Mucosa of rectum (tissue), 2 donors: ENCODE data around the gene SIN3A.

Experiments
- H3K27ac ChIP-seq, 2 donors: one replicate each; pipeline ENCODE4 v1.7.0; 2013; ENCODE audit warnings: inconsistent platforms in 2 of 2, low read depth in 2 of 2, low read length in 2 of 2
- H3K27me3 ChIP-seq, 2 donors: one replicate each; pipeline ENCODE4 v1.7.0; 2013; ENCODE audit warnings: low read length in 2 of 2; ENCODE audit not compliant: control insufficient read depth in 2 of 2, insufficient read depth in 2 of 2
- H3K36me3 ChIP-seq, 2 donors: one replicate each; pipeline ENCODE4 v1.7.0; 2013; ENCODE audit warnings: low read length in 2 of 2; ENCODE audit not compliant: control insufficient read depth in 2 of 2, insufficient read depth in 2 of 2
- H3K4me1 ChIP-seq, 2 donors: one replicate each; pipeline ENCODE4 v1.7.0; 2013; ENCODE audit warnings: low read length in 2 of 2, mild to moderate bottlenecking in 1 of 2; ENCODE audit not compliant: control insufficient read depth in 2 of 2, insufficient read depth in 2 of 2
- H3K4me3 ChIP-seq, 2 donors: one replicate each; pipeline ENCODE4 v1.7.0; 2013; ENCODE audit warnings: low read length in 2 of 2
- H3K9ac ChIP-seq, 2 donors: one replicate each; pipeline ENCODE4 v1.7.0; 2013; ENCODE audit warnings: low read length in 2 of 2, low read depth in 1 of 2, mild to moderate bottlenecking in 1 of 2
- H3K9me3 ChIP-seq, 2 donors: one replicate each; pipeline ENCODE4 v1.7.0; 2013; ENCODE audit warnings: low read length in 2 of 2; ENCODE audit not compliant: control insufficient read depth in 2 of 2
- donor health status: healthy.
- donor health status: Normal muscosa, but diverticular disease.

Gene SIN3A

DNA sequence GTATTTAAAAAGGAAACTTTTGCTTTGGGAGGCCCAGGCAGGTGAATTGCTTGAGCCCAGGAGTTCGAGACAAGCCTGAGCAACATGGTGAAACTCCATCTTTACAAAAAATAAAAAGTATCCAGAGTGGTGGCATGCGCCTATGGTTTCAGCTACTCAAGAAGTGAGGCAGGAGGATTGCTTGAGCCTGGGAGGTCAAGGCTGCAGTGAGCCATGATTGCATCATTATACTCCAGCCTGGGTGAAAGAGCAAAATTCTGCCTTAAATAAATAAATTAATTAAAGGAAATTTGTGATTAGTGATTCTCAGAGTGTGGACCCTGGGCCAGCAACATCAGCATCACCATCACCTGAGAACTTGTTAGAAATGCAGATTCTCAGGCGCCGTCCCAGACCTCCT is 125.6 kb downstream of the SIN3A start:
- H3K4me1 ChIP-seq: peaks cover 0 to 7% of the 10 kb centered on the region in 2 donors
- no peak overlapping the region for H3K27ac ChIP-seq
- no peaks in the 10 kb centered on the region for H3K36me3 ChIP-seq
- H3K9ac ChIP-seq: no peak overlapping the region
- H3K4me3 ChIP-seq: no peak overlapping the region
- H3K27me3 ChIP-seq: no peaks in the 10 kb centered on the region
- no peaks in the 10 kb centered on the region for H3K9me3 ChIP-seq

DNA sequence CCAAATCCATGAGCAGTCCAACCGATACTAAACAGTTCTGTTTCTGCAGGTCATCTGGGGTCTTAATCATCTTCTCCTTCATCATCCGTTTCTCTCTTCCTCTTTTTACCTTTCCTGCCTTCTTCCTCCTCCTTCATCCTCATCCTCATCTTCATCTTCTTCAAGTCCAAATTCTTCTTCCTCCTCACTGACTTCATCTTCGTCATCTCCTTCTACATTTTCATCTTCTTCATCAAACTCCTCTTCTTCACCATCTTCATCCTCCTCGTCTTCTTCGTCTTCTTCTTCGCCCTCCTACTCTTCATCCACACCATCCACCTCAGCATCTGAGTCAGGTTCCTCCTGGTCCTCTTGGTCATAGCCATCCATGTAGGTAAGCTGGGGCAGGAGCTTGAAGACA is 129.8 kb downstream of the SIN3A start:
- no peak overlapping the region for H3K4me3 ChIP-seq
- no peak overlapping the region for H3K9ac ChIP-seq
- no peaks in the 10 kb centered on the region for H3K9me3 ChIP-seq
- H3K27ac ChIP-seq: no peak overlapping the region
- no peaks in the 10 kb centered on the region for H3K36me3 ChIP-seq
- no peaks in the 10 kb centered on the region for H3K27me3 ChIP-seq
- H3K4me1 ChIP-seq: peaks cover 0 to 7% of the 10 kb centered on the region in 2 donors
